NCI-H1105 (cell line): ENCODE results near the gene AP5B1.

Experiments
- DNase-seq: peaks from one replicate; lab custom pipeline; 2025; lab: John Stamatoyannopoulos, UW

The AP5B1 gene

DNA sequence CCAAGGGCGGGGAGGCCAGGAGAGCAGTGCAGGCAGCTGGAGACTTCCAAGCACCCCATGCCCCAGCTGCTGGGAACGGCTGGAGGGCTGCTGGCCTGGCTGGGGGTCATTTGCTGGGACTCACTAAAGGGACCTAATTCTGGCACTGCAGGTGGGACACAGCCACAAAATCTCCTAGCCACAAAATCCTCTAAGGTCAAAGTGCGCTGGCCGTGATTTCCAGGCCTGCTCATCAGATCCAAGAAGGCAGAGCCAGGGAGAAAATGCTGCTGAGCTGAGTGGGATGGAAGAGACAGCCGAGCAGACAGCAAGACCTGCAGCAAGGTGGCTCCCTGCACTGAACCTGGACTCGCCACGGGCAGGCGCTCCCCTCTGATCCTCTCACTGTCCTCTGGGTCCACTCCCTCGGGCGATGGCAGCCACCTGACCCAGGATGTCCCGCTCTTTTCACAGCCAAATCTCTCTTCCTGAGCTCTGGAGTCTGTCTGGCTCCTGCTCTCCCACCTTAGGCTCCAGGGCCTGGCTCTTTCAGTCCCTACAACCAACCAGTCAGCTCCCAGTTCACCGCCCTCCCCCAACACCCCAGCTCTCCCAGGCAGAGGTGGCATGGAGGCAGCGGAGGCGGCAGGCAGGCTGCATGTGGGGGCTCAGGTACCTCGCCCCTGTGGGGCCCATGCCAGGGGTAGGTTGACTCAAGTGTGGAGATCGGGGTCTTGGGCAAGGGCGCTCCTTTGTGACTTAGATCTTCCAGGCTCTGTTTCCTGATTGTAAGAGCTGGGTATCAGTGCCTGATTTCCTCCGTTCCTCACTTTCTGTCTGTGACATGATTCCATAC is 20.6 kb upstream of the AP5B1 start:
- no peak for DNase-seq

DNA sequence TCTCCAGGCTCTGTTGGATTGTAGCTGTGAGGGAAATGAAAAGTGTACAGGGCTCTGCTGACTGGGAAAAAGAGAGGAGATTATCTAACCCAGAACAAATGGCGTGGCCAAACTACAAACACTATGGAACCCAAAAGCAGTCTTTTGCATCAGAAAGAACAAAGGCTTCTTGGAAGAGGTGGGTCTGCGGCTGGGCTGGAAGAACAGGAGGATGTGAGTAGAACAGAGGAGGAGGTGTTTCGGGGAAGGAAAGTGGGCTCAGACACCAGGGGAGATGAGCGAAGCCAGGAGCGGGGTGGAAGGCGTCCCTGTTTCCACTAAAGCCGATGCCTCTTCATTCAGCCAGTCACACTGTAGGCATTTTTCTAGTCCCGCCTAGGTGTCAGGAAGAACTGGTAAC is 18.1 kb upstream of the AP5B1 start:
- DNase-seq: no peak

DNA sequence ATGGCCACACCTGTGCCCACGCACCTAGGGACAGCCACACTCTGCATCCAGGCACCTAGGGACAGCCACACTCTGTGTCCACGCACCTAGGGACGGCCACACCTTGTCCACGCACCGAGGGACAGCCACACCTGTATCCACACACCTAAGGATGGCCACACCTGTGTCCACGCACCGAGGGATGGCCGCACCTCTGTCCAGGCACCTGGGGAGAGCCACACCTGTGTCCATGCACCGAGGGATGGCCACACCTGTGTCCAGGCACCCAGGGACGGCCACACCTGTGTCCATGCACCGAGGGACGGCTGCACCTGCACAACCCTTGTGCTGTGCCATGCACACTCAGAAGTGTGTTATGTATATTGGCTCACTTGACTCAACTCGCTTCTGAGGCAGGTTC is 16.9 kb upstream of the AP5B1 start:
- no peak for DNase-seq

DNA sequence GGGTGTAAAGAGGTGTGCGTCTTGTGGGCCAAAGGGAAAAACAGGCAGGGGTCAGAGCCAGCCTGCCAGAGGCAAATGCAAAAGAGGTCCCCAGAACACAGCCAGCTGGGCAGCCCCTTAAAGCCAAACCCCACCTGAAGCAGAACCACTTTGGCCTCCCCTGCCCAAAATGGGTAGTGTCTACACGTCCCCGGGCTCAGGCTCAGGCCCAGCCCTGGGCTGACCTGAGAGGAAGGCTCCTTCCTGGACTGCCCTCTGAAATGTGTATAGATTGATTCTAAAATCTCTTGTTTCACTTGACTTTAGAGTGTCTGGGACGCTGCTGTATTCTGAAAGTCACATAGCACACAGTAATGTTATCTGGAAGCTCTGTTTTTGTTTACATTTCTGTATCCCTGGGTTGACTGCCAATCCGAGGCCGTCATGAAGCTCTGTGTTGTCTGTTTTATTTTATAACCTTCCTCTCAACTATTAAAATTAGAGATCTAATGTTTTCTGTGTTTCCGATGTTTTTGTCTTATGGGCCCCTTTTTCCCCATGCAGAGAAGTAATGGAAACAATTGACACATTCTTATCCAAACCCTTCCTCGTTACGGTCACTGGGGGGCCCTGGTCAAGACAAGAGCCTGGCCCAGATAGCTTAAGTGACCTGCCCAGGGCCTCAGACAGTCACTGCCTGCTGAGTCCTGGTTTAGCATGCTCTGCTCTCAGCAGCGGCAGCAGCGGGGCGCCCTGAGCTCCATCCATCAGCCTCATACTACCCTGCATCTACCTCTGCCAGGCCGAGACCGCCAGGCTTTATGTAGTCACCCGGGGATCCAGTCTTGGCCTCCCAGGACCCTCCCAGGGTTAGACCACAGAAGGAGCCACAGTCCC is 16.2 kb upstream of the AP5B1 start:
- no peak for DNase-seq

DNA sequence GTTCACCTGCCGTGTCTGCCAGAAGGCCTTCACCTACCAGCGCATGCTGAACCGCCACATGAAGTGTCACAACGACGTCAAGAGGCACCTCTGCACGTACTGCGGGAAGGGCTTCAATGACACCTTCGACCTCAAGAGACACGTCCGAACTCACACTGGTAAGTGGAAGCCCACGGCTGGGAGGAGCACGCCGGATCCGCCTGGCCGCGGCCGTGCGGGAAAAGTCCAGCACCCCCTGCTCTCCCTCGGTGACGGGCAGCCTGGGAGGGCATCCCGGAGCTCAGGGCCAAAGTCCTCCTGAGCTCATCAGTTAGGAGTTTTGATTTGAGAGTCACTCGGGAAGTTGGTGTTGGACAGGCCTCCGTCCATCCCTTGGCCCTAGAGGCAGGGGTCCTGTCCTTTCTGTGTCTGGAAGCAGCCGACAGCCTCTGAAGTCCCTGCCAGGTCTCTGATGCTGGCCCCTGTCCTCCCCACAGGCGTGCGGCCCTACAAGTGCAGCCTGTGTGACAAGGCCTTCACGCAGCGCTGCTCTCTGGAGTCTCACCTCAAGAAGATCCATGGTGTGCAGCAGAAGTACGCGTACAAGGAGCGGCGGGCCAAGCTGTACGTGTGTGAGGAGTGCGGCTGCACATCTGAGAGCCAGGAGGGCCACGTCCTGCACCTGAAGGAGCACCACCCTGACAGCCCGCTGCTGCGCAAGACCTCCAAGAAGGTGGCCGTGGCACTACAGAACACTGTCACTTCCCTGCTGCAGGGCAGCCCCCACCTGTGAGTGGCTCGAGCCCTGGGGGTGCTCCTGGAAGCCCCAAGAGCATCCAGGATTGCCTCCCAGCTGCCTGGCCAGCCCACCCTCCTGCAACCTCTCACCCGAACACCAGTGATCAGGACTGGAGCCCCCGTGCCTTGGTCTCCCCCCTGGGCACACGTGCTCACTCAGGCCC is 14.1 kb upstream of the AP5B1 start:
- no peak for DNase-seq

DNA sequence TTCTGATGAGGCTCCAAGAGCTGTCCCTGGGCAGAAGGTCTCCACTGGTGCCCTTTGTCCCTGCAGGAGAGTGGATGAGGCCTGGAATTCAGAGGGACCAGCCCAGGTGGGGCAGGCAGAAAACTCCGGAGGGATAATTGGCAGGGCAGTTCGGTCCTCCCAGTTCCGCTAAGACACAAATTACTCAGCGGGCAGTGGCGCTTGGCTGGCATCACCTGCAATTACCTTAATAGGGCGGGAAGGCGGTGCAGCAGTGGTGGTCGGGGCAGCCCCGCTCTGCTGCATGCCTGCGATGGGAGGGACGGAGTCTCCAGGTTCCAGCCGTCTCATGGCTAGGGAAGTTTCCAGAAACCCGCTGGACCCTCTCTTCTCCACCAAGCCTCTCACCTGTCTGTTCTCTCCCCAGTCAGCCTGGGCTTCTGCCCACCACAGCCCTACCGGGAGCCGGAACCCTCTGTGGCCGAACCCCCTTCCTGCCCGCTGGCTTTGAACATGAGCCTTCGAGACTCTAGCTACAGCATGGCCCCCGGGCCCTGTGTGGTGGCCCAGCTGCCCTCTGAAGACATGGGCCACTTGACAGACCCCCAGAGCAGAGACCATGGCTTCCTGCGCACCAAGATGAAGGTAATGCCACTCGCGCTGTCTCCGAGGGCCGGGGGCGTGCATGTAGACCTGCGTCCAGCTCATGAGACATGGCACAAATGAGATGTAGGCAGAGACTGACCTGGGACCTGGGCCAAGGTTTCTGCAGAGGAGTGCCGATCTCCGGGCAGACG is 13.0 kb upstream of the AP5B1 start:
- no peak for DNase-seq

DNA sequence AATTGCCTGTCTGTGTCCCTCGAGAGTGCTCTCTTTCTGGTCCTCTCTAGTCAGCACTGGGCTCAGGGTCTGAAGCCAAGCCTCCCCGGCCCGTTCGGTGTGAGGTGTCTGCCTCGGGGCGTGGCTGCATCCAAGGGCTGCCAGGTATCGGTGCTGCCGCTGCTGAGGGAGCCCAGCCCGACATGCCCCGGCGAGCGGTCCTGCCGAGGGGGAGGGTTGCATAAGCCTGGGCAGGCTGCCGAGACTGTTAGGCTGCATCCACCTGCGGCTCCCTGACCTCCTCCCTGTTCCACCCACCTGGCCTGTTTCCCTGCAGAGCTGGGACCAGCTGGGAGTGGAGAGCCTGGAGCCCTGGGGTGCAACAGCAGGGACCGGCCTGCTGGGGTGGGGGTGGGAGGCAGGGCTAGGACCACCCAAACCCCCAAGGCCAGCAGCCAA is 12.4 kb upstream of the AP5B1 start:
- DNase-seq: peak; percentile 91

GRCh38 chr11:65792456-65792855 is 11.7 kb upstream of the AP5B1 start:
- no peak for DNase-seq

DNA sequence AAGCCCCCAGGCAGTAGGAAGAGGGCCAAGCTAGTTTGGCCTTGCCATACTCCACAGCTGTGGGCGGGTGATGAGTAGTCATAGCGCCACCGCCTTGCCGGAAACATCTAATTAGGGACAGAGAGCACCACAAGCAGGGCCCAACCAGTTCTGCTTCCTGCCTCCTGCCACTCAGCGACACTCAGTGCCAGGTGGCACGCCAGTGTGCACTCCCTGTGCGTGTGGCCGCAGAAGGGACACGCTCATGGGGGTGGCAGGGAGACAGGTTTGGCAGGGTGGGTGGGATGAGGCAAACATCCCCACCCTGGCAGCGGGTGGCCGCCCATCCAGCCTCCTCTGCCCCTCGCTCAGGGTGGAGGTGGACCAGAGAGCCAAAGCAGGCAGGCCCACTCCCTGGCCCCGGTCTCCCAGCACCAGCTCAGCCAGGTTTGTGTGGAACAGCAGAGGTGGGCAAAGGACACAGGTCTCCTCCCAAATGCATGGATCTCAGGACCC is 11.0 kb upstream of the AP5B1 start:
- DNase-seq: no peak

DNA sequence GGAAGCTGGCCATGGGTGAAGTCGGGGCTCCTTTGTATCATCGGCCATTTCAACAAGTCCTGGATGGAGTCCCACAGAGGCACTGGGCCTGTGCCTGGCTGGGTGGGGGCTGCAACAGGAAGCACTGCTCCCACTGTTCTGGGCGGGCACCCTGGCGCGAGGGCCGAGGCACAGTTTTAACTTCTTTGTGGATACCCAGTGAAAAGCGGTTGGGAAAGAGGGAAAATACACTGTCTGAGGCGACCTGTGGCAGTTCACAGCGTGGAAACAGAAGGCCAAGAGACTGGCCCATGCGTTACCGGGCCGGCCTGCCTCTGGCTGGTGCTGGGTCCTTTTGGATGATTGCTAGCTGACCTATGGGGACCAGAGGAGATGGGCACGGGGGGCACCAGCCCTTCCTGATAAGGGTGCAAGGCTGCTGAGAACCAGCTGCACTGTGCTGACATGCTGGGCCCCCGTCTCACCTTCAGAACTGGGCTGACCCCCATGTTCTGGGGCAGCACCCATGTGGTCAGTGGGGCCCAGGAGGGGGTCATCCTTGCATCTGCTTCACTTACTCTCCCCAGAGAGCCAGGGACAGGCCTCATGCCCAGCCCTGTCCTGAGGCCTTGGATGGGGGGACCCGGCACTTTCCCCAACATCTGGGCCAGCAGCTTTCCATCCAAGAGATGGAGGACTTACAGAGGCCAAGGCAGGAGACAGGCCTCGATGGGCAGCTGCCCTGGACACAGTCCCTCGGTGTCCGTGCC is 10.3 kb upstream of the AP5B1 start:
- no peak for DNase-seq

DNA sequence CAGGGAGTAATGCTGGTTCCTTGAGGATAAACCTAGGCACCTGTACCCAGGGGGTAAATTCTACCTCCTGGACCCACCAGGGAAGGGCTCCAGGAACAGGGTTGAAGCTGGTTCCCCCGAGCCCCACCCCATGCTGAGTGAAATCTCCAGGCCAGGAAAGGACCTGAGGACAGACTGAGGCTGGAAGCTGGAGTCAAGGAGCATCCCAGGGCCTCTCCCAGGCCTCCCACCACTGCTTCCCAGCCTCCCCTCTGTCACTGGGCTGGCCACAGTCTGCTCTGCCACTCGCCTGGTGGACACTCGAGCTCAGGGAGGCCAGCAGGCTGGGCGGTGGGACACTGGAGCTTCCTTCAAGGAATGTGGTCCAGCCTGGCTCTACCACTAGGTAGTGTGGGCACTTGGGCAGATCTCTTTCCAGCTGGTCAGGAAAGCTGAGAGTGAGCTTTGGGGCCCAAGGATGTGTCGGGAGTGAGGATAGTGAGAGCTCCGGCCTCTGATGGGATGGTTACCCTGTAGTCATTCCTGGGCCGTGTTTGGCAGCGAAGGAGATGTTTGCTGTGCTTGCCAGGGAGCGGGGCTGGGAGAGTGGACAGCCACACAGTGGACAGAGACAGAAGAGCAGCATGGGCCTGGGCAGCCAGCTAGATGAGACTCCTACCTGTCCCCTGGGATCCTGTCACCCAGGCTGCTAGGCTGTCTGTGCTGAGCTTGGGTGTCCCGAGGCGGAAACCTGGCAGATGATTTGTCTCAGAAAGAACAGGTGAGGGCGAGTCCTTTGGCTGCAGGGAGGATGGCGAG is 9.5 kb upstream of the AP5B1 start:
- DNase-seq: no peak

- no peak for DNase-seq
Measured at GRCh38 chr11:65789230-65790103, 8.7 kb upstream of the AP5B1 start.

DNA sequence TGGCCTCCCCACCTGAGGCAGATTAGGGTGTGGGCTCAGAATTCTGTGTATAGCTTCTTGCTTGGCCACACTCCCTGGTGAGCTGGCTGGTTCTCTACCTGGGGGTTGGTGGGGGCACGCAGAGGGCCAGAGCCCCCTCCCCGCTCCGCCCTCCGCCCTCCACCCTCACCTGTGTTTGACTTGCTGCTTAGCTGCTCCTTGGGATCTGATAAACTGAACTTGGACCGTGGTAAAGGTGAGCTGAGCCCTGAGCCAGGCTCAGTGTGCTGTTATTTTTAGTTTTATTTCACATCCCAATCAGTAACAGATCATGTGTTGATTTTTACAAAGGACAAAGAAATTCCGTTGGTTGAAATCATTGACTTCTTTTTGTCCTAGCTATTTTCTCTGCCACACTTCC is 8.0 kb upstream of the AP5B1 start:
- DNase-seq: no peak

DNA sequence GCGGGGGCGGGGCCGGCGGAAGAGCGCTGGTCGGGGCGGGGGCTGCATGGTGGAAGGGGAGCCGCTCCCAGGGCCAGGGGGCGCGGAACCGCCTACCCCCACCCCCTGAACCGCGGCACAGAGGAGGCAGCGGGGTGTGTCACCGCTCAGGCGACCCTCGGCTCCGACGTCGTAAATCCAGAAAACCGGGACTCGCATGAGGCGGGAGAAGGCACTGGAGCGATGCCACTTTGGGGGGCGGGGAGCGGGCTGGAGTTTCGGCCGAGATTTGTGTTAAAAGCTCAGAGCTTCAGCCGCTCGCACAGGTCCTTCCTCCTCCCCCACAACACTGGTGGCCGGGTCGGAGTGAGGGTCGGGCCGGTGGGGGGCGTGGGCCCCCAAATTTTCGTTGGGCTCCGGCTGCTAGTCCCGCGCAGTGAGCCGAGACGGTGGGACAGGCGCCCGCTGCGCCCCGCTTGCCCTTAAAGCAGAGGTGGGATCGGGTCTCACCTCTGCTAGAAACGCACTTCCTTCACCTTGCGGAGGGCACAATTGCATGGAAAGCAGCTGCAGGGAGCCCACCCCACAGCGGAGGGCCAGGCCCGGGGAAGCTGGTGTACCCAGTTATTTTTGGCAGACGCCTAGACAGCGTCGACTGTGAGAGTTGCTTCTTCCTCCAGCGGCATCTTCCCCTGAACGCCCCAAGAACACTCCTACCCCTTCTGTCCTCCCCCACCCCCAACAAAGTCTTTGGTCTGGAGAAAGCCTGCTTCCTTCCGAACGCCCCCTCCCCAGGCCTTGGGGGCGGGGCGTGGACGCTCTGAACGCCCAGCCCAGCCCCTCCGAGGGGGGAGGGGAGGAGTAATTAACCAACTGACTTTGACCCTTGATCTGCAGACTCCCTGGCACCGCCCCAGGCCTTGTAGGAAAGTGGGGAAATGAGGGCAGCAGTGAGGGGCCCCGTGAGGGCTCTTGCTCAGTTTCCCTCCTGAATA is 7.2 kb upstream of the AP5B1 start:
- DNase-seq: no peak

DNA sequence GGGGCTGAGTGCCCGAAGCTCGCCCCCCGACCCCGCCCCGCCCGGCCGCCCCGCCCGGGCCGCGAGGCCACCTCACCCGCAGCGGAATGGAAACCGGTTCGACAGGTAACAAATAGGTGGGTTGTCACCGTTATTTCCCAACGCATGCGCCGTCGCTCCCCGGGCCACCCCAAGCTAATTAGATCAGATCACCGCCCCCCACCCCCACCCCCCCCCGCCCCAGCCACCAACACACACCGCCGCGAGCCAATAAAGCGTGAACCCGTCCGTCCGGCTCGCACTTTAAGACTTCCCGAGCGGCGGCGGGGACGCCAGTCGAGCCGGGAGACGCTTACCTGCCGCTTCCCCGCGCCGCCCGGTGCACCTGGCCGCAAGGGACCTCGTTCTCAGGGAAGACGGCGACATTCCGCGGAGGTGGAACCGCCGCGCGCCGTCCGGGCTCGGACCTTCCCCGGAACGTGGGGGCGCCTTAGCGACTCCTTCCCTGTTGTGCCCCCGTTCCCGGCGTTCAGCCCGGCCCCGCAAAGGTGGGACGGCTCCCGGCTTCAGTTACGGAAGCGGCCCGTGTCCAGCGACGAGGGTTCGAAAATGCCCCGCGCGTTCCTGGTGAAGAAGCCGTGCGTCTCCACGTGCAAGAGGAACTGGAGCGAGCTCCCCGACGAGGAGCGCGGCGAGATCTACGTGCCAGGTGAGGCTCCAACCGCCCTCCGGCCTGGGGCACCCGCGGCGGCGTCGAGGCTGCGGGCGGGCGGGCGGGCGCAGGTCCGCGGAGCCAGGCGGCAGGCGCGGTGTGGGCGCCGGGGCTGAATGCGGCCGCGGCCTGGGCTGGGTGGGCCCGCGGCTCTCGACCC is 6.2 kb upstream of the AP5B1 start, which contains the start of gene OVOL1:
TSS of gene OVOL1 (plus strand) at position 278 of the 851 bp plus-strand sequence. CDS start at position 589, 311 bp downstream.
- DNase-seq: peak; percentile 44
